SK-N-SH (cell line): Measurements from ENCODE around the gene ACIN1. TPM values are rescaled to one million over a fixed set of nuclear protein-coding genes. Genes with fewer than 3 reads are reported as not detected.

ENCODE experiments used
- CTCF ChIA-PET: fragments of 300-600, 350-600 bp; formaldehyde crosslinking; extraction: SDS; loops from one replicate; lab custom pipeline; 2021; lab: Yijun Ruan, JAX
- POLR2A ChIA-PET: fragments of 350-600 bp; sonication (Branson Sonifier 250); formaldehyde crosslinking; extraction: SDS; loops from one replicate; lab custom pipeline; 2020; ENCODE audit warnings: antibody characterized with exemption, inconsistent platforms; lab: Yijun Ruan, JAX
- DNase-seq: peaks from one replicate; pipeline ENCODE4 v3.0.0; 2012
- H2AFZ ChIP-seq: fragments of 200-600 bp; sonication (generic); 2 replicates; pipeline ENCODE4 v1.8.1; 2016; ENCODE audit warnings: antibody characterized with exemption, mild to moderate bottlenecking, low read depth
- H3F3A ChIP-seq: fragments of 200-600 bp; sonication (generic); replicated peaks from 2 replicates; pipeline ENCODE3; 2016; ENCODE audit warnings: antibody characterized with exemption, mild to moderate bottlenecking; ENCODE audit not compliant: insufficient read depth
- H3K27ac ChIP-seq, 2 experiments: fragments of 200-500 bp in 1 of 2; fragments of 200-600 bp in 1 of 2; sonication (Bioruptor generic) in 1 of 2; sonication (generic), shearing (Covaris generic) in 1 of 2; 2 replicates each; pipeline versions ENCODE4 v1.5.1 to v1.6.1; 2014 to 2016; ENCODE audit warnings: low read depth in 2 of 2, inconsistent platforms in 1 of 2, low read length in 1 of 2, mild to moderate bottlenecking in 1 of 2, mixed read lengths in 1 of 2
- H3K27me3 ChIP-seq: fragments of 200-600 bp; sonication (generic), shearing (Covaris generic); 2 replicates; pipeline ENCODE4 v1.6.1; 2016; ENCODE audit warnings: mixed run types; ENCODE audit not compliant: insufficient read depth
- H3K36me3 ChIP-seq, 2 experiments: fragments of 200-500 bp in 1 of 2; fragments of 200-600 bp in 1 of 2; sonication (Bioruptor generic) in 1 of 2; sonication (generic) in 1 of 2; replicated peaks in 1 of 2; 2 replicates each; pipeline versions ENCODE3 to v1.5.1; 2014 to 2016; ENCODE audit warnings: low read length in 1 of 2, mild to moderate bottlenecking in 1 of 2; ENCODE audit not compliant: insufficient read depth in 2 of 2, control insufficient read depth in 1 of 2
- H3K4me1 ChIP-seq, 2 experiments: fragments of 200-500 bp in 1 of 2; fragments of 200-600 bp in 1 of 2; sonication (Bioruptor generic) in 1 of 2; sonication (generic), shearing (Covaris generic) in 1 of 2; 2 replicates each; pipeline versions ENCODE4 v1.5.1 to v1.6.1; 2014 to 2016; ENCODE audit warnings: low read depth in 1 of 2, low read length in 1 of 2, mixed run types in 1 of 2; ENCODE audit not compliant: insufficient read depth in 2 of 2, control insufficient read depth in 1 of 2
- H3K4me2 ChIP-seq: fragments of 200-600 bp; sonication (generic), shearing (Covaris generic); 2 replicates; pipeline ENCODE4 v1.6.1; 2017; ENCODE audit warnings: mixed run types
- H3K4me3 ChIP-seq, 2 experiments: fragments of 200-500 bp in 1 of 2; fragments of 200-600 bp in 1 of 2; sonication (Bioruptor generic) in 1 of 2; sonication (generic), shearing (Covaris generic) in 1 of 2; 2 replicates each; pipeline versions ENCODE4 v1.5.1 to v1.8.1; 2014 to 2016; ENCODE audit warnings: low read depth in 2 of 2, inconsistent platforms in 1 of 2, low read length in 1 of 2, mild to moderate bottlenecking in 1 of 2, mixed read lengths in 1 of 2, moderate library complexity in 1 of 2
- H3K79me2 ChIP-seq: fragments of 200-600 bp; sonication (generic); 2 replicates; pipeline ENCODE4 v1.8.1; 2017; ENCODE audit warnings: mild to moderate bottlenecking; ENCODE audit not compliant: insufficient read depth
- H3K9ac ChIP-seq: fragments of 200-600 bp; sonication (generic); 2 replicates; pipeline ENCODE4 v1.6.1; 2017; ENCODE audit warnings: mixed run types
- H3K9me2 ChIP-seq: fragments of 200-600 bp; sonication (generic); 2 replicates; pipeline ENCODE4 v1.6.1; 2017; ENCODE audit warnings: mixed run types
- H3K9me3 ChIP-seq: fragments of 200-600 bp; sonication (generic); 2 replicates; pipeline ENCODE4 v1.6.1; 2017; ENCODE audit warnings: mixed run types, mild to moderate bottlenecking, moderate library complexity
- H4K20me1 ChIP-seq: fragments of 200-600 bp; sonication (generic); 2 replicates; pipeline ENCODE4 v1.6.1; 2017; ENCODE audit warnings: mild to moderate bottlenecking, mixed run types; ENCODE audit not compliant: insufficient read depth
- EP300 ChIP-seq, 2 experiments: IDR thresholded peaks; 2 replicates each; pipeline versions ENCODE4 v1.4.0 to v1.6.1; 2012; ENCODE audit warnings: borderline replicate concordance in 1 of 2, low read depth in 1 of 2, low read length in 1 of 2
- GATA2 ChIP-seq: sonication (generic); formaldehyde crosslinking; IDR thresholded peaks from 2 replicates; pipeline ENCODE4 v1.5.0; 2020; ENCODE audit warnings: mild to moderate bottlenecking, missing genetic modification reagents
- MEF2A ChIP-seq: IDR thresholded peaks from 2 replicates; pipeline ENCODE4 v1.4.0; 2012; ENCODE audit warnings: low read depth, borderline replicate concordance
- NRF1 ChIP-seq: IDR thresholded peaks from 2 replicates; pipeline ENCODE4 v1.6.1; 2012; ENCODE audit warnings: low read depth, mild to moderate bottlenecking, low read length
- POLR2AphosphoS5 ChIP-seq: IDR thresholded peaks from 2 replicates; pipeline ENCODE4 v1.6.1; 2012; ENCODE audit warnings: low read depth, low read length
- RAD21 ChIP-seq: IDR thresholded peaks from 2 replicates; pipeline ENCODE4 v1.6.1; 2012; ENCODE audit warnings: mild to moderate bottlenecking, low read length
- SIN3A ChIP-seq: IDR thresholded peaks from 2 replicates; pipeline ENCODE4 v1.6.1; 2012; ENCODE audit warnings: low read depth, mild to moderate bottlenecking, low read length, moderate library complexity, borderline replicate concordance
- SMC3 ChIP-seq: IDR thresholded peaks from 2 replicates; pipeline ENCODE4 v1.6.1; 2012; ENCODE audit warnings: low read depth, low read length, improper control_type of control experiment
- TAF1 ChIP-seq: IDR thresholded peaks from 2 replicates; pipeline ENCODE4 v1.6.1; 2012; ENCODE audit warnings: low read depth, mild to moderate bottlenecking, low read length, moderate library complexity, borderline replicate concordance
- TEAD4 ChIP-seq: IDR thresholded peaks from 2 replicates; pipeline ENCODE4 v1.4.0; 2012; ENCODE audit warnings: mild to moderate bottlenecking, borderline replicate concordance; ENCODE audit not compliant: insufficient read depth
- YY1 ChIP-seq: IDR thresholded peaks from 2 replicates; pipeline ENCODE4 v1.4.0; 2012; ENCODE audit warnings: low read depth, mild to moderate bottlenecking
- WGBS: methylation state at CpG from one replicate; pipeline ENCODE4 v1.1.6; 2017; ENCODE audit warnings: low lambda C conversion rate; 5-methylcytosine and 5-hydroxymethylcytosine counted together
- polyA plus RNA-seq, 3 experiments: library from polyadenylated mRNA; depleted of rRNA; stranded (reverse); fragments of >200 nt; gene quantifications; 2 replicates each; pipeline ENCODE4 v1.2.3, GENCODE V29; 2012
- TF ChIP-seq, protein P1 (sequence below): IDR thresholded peaks from 2 replicates; pipeline ENCODE4; 2012
- TF ChIP-seq, protein P2 (sequence below): IDR thresholded peaks from 2 replicates; pipeline ENCODE4 v1.4.0; 2012; ENCODE audit warnings: low read depth, borderline replicate concordance
- TF ChIP-seq, protein P3 (sequence below): IDR thresholded peaks from 2 replicates; pipeline ENCODE4 v1.6.1; 2012; ENCODE audit warnings: mild to moderate bottlenecking, low read depth, low read length, moderate library complexity
- TF ChIP-seq, protein P4 (sequence below): fragments of 150-350 bp; IDR thresholded peaks from 2 replicates; pipeline ENCODE4 v1.6.1; 2016; ENCODE audit warnings: mild to moderate bottlenecking, low read depth, low read length

Gene ACIN1
- polyA plus RNA-seq, 1 of the 3 experiments (the other 2 are of a cell fraction), result 159 TPM

DNA sequence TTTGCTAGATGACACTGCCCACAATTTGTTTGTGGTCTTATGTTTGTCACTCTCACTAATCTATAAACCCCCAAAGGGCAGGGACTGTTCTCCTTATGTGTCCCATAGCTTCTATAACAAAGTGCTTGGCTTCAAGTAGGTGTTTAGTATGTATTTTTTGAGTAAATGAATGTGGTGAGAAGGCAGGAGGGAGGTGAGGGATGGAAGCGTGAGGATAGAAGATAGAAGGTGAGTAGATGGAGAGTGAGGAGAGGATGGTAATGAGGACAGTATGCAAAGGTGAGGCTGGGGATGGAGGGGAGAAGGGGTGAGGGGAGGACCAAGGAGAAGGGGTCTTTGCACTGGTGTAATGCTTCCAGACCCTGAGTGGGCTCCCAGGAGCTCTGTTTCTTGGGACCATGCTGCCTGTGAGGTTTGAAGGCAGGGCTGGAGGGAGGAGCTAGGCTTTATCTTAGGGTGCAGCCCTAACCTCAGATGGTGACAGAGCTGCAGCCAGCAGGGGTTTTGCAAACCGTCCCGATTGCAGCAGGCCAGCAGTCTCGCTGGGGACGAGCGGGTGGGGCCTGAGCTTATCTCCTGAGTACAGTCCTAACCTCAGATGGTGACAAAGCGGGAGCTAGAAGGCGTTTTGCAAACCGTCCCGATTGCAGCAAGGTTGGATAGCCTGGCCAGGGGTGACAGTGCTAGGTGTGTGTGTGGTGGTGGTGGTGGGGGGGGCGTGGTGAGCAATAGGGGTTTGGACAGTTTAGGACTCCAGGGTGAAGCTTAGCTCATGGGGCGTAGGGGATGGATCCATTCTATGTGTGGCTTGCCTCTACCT, 17.6 kb upstream of the ACIN1 start:
- no peak for TF ChIP-seq TEAD4
- TF ChIP-seq POLR2AphosphoS5, result no peak
- TF ChIP-seq YY1, result no peak
- TF ChIP-seq SIN3A, result no peak
- TF ChIP-seq NRF1, result no peak
- no peak for TF ChIP-seq GATA2 (CRISPR knock-in tag)
- no peak for TF ChIP-seq TAF1
- TF ChIP-seq, protein P1, sequence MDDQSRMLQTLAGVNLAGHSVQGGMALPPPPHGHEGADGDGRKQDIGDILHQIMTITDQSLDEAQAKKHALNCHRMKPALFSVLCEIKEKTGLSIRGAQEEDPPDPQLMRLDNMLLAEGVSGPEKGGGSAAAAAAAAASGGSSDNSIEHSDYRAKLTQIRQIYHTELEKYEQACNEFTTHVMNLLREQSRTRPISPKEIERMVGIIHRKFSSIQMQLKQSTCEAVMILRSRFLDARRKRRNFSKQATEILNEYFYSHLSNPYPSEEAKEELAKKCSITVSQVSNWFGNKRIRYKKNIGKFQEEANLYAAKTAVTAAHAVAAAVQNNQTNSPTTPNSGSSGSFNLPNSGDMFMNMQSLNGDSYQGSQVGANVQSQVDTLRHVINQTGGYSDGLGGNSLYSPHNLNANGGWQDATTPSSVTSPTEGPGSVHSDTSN, result no peak
- TF ChIP-seq, all 33 proteins: peak for 0
- no peak overlapping the region for H3K27ac ChIP-seq
- POLR2A ChIA-PET, result interaction anchor here (1.7 kb wide), 1 partner anchor 18 kb away, joined by 6 read pairs; the partner anchor contains the start of genes ACIN1 and C14orf119

DNA sequence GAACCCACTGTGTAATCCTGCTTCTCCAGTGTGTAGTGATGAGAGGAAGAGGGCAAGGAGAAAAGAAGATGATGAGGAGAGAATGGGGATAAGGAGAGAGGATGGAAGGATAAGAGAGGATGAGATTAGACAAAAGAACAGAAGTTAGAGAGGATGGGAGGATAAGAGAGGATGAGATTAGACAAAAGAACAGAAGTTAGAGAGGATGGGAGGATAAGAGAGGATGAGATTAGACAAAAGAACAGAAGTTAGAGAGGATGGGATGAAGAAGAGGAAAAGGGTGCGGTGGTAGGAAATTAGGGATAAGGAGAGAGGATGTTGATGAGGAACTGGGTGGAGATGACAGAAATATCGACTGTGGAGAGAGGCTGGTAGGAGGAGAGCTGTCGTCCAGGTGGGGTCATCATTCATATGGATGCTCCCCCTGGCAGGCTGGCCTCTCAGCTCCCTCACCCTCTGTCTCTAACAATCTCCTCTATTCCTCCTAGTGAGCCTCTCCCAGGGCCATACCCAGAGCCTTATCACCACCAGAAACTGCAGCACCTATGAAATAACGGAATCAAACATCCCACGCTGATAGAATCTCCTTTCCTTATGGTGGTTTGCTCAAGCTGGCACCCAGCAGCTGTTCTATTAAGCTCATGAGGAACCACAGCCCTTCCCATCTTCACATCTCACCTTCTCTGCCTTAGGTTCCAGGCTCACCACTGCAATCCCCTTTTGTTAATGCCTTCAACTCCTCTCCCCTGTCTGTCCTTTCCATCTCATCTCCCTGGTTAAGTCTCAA, 15.8 kb upstream of the ACIN1 start:
- H3K4me1 ChIP-seq, result peaks cover 0 to 14% of the 10 kb centered on the region in 2 experiments; a peak in 3 of 4 replicates
- peaks cover 3% of the 10 kb centered on the region for H3F3A ChIP-seq
- 28% methylated on average over 5 of the region's 5 CpGs for WGBS
- CTCF ChIA-PET, result interaction anchor here (5.2 to 19.7 kb wide), 2 partner anchors 9 to 73 kb away, joined by 43 to 495 read pairs; partner anchors contain the start of genes CEBPE and SLC7A8
- peaks cover 11% of the 10 kb centered on the region; the same call in 1 of the 2 replicates for H3K27me3 ChIP-seq
- no peak overlapping the region for H3K27ac ChIP-seq
- POLR2A ChIA-PET, result no interaction called here
- H3K9ac ChIP-seq, result no peak overlapping the region
- H3K9me2 ChIP-seq, result no peaks in the 10 kb centered on the region
- DNase-seq, result no peak
- no peak overlapping the region for H2AFZ ChIP-seq
- H4K20me1 ChIP-seq, result no peaks in the 10 kb centered on the region
- no peak overlapping the region for H3K4me2 ChIP-seq
- H3K79me2 ChIP-seq, result no peaks in the 10 kb centered on the region
- no peaks in the 10 kb centered on the region for H3K9me3 ChIP-seq
- no peak overlapping the region for H3K4me3 ChIP-seq
- H3K36me3 ChIP-seq, result no peaks in the 10 kb centered on the region
- TF ChIP-seq, protein P2, sequence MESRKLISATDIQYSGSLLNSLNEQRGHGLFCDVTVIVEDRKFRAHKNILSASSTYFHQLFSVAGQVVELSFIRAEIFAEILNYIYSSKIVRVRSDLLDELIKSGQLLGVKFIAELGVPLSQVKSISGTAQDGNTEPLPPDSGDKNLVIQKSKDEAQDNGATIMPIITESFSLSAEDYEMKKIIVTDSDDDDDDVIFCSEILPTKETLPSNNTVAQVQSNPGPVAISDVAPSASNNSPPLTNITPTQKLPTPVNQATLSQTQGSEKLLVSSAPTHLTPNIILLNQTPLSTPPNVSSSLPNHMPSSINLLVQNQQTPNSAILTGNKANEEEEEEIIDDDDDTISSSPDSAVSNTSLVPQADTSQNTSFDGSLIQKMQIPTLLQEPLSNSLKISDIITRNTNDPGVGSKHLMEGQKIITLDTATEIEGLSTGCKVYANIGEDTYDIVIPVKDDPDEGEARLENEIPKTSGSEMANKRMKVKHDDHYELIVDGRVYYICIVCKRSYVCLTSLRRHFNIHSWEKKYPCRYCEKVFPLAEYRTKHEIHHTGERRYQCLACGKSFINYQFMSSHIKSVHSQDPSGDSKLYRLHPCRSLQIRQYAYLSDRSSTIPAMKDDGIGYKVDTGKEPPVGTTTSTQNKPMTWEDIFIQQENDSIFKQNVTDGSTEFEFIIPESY, result no peak
- TF ChIP-seq, protein P3, sequence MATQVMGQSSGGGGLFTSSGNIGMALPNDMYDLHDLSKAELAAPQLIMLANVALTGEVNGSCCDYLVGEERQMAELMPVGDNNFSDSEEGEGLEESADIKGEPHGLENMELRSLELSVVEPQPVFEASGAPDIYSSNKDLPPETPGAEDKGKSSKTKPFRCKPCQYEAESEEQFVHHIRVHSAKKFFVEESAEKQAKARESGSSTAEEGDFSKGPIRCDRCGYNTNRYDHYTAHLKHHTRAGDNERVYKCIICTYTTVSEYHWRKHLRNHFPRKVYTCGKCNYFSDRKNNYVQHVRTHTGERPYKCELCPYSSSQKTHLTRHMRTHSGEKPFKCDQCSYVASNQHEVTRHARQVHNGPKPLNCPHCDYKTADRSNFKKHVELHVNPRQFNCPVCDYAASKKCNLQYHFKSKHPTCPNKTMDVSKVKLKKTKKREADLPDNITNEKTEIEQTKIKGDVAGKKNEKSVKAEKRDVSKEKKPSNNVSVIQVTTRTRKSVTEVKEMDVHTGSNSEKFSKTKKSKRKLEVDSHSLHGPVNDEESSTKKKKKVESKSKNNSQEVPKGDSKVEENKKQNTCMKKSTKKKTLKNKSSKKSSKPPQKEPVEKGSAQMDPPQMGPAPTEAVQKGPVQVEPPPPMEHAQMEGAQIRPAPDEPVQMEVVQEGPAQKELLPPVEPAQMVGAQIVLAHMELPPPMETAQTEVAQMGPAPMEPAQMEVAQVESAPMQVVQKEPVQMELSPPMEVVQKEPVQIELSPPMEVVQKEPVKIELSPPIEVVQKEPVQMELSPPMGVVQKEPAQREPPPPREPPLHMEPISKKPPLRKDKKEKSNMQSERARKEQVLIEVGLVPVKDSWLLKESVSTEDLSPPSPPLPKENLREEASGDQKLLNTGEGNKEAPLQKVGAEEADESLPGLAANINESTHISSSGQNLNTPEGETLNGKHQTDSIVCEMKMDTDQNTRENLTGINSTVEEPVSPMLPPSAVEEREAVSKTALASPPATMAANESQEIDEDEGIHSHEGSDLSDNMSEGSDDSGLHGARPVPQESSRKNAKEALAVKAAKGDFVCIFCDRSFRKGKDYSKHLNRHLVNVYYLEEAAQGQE, result no peak
- no peak for TF ChIP-seq MEF2A
- TF ChIP-seq SMC3, result no peak
- TF ChIP-seq, protein P4, sequence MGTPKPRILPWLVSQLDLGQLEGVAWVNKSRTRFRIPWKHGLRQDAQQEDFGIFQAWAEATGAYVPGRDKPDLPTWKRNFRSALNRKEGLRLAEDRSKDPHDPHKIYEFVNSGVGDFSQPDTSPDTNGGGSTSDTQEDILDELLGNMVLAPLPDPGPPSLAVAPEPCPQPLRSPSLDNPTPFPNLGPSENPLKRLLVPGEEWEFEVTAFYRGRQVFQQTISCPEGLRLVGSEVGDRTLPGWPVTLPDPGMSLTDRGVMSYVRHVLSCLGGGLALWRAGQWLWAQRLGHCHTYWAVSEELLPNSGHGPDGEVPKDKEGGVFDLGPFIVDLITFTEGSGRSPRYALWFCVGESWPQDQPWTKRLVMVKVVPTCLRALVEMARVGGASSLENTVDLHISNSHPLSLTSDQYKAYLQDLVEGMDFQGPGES, result no peak
- no peak for TF ChIP-seq EP300 (IDR thresholded peaks at IDR 0.05; ENCODE audit: borderline replicate concordance in 1 of 2, low read depth in 1 of 2, low read length in 1 of 2)
- no peak for TF ChIP-seq RAD21

More for the DNA sequence above, 17.6 kb upstream of the ACIN1 start:
- CTCF ChIA-PET, result interaction anchor here (0.6 to 19.7 kb wide), 8 partner anchors 8 to 71 kb away, joined by 3 to 495 read pairs (median 4); partner anchors contain the start of genes ACIN1, C14orf119, CEBPE and SLC7A8
- H4K20me1 ChIP-seq, result no peaks in the 10 kb centered on the region
- H3K9me3 ChIP-seq, result no peaks in the 10 kb centered on the region
- no peaks in the 10 kb centered on the region for H3K9me2 ChIP-seq
- H3K27me3 ChIP-seq, result peaks cover 11% of the 10 kb centered on the region; the same call in 1 of the 2 replicates
- no peak for DNase-seq
- H3K4me3 ChIP-seq, result no peak overlapping the region
- H3F3A ChIP-seq, result peaks cover 3% of the 10 kb centered on the region
- no peaks in the 10 kb centered on the region for H3K36me3 ChIP-seq
- no peak overlapping the region for H3K9ac ChIP-seq
- H3K79me2 ChIP-seq, result no peaks in the 10 kb centered on the region
- peaks cover 0 to 14% of the 10 kb centered on the region in 2 experiments; a peak in 3 of 4 replicates for H3K4me1 ChIP-seq
- H2AFZ ChIP-seq, result no peak overlapping the region
- H3K4me2 ChIP-seq, result no peak overlapping the region
- WGBS, result 58% methylated on average over 12 of the region's 12 CpGs
